Inferior parietal cortex (tissue), 1 donor: Measurements from ENCODE around the gene GCGR.
"Not testable (repeated sequence)": the region's sequence is repeated elsewhere in the genome, so short reads cannot be mapped to it uniquely, and the experiment has no call there.

Source experiments
- DNase-seq: peaks from one replicate; pipeline ENCODE4 v3.0.0-alpha.2; 2016; ENCODE audit errors: extremely low spot score

The GCGR gene

GRCh38 chr17:81831957-81832607 is 28.1 kb downstream of the GCGR start:
- peak; percentile 4 for DNase-seq

- DNase-seq = peak; percentile 2
Measured at GRCh38 chr17:81832608-81833159, 28.7 kb downstream of the GCGR start.

GRCh38 chr17:81833160-81833920 is 29.4 kb downstream of the GCGR start, which contains the start of gene MCRIP1:
TSS of gene MCRIP1 (minus strand) at chr17:81833291. CDS start at chr17:81824506, 8,785 bp downstream.
- peak; percentile 91 for DNase-seq

- no peak for DNase-seq
Measured at GRCh38 chr17:81833921-81834830, 30.2 kb downstream of the GCGR start.

GRCh38 chr17:81834831-81835267 is 30.9 kb downstream of the GCGR start, which contains the start of gene PPP1R27:
TSS of gene PPP1R27 (minus strand) at chr17:81835050. CDS start at chr17:81834953, 97 bp downstream.
- no peak for DNase-seq

- no peak for DNase-seq
Measured at GRCh38 chr17:81837641-81838040, 33.7 kb downstream of the GCGR start.

- DNase-seq = no peak
Measured at GRCh38 chr17:81838753-81839255, 34.9 kb downstream of the GCGR start.

- DNase-seq = no peak
Measured at GRCh38 chr17:81839301-81839700, 35.4 kb downstream of the GCGR start.

GRCh38 chr17:81840059-81840458 is 36.1 kb downstream of the GCGR start:
- not testable (repeated sequence) for DNase-seq

- DNase-seq = no peak
Measured at GRCh38 chr17:81840826-81841778, 37.2 kb downstream of the GCGR start.

- DNase-seq = no peak
Measured at GRCh38 chr17:81841866-81842265, 37.9 kb downstream of the GCGR start.

- no peak for DNase-seq
Measured at GRCh38 chr17:81842378-81842724, 38.4 kb downstream of the GCGR start.

GRCh38 chr17:81842725-81843504 is 39.0 kb downstream of the GCGR start:
- DNase-seq = no peak

- DNase-seq = no peak
Measured at GRCh38 chr17:81843713-81844326, 39.9 kb downstream of the GCGR start.

- no peak for DNase-seq
Measured at GRCh38 chr17:81844327-81844851, 40.4 kb downstream of the GCGR start.

GRCh38 chr17:81844887-81845286 is 40.9 kb downstream of the GCGR start:
- DNase-seq = no peak

- DNase-seq = no peak
Measured at GRCh38 chr17:81845361-81845760, 41.4 kb downstream of the GCGR start.

GRCh38 chr17:81845881-81846742 is 42.2 kb downstream of the GCGR start:
- DNase-seq = no peak
